Hepatocyte (in vitro differentiated cells): ENCODE data around the gene WNT5B. TPM values are rescaled to one million over a fixed set of nuclear protein-coding genes. Genes with fewer than 3 reads are reported as not detected.

Experiments used
- DNase-seq: peaks from one replicate; pipeline ENCODE4 v3.0.0-alpha.2; 2016; ENCODE audit warnings: low spot score
- H2AFZ ChIP-seq: fragments of 200-600 bp; sonication (generic); 2 replicates; pipeline ENCODE4 v1.6.0; 2016; ENCODE audit warnings: antibody characterized with exemption, mild to moderate bottlenecking
- H3K27ac ChIP-seq: fragments of 200-600 bp; sonication (generic); 2 replicates; pipeline ENCODE4 v1.5.1; 2016; ENCODE audit warnings: mild to moderate bottlenecking
- H3K27me3 ChIP-seq: fragments of 200-600 bp; sonication (generic); 2 replicates; pipeline ENCODE4 v1.6.1; 2016
- H3K36me3 ChIP-seq: fragments of 200-600 bp; sonication (generic); replicated peaks from 2 replicates; pipeline ENCODE4 v1.5.1; 2016; ENCODE audit warnings: low read depth; ENCODE audit not compliant: insufficient read depth
- H3K4me1 ChIP-seq: fragments of 200-600 bp; sonication (generic); 2 replicates; pipeline ENCODE4 v1.5.1; 2016; ENCODE audit warnings: mild to moderate bottlenecking, moderate library complexity; ENCODE audit not compliant: insufficient read depth
- H3K4me2 ChIP-seq: fragments of 200-600 bp; sonication (generic); 2 replicates; pipeline ENCODE4 v1.6.0; 2016
- H3K4me3 ChIP-seq: fragments of 200-600 bp; sonication (generic); 2 replicates; pipeline ENCODE4 v1.5.1; 2016; ENCODE audit warnings: mild to moderate bottlenecking
- H3K79me2 ChIP-seq: fragments of 200-600 bp; sonication (generic); 2 replicates; pipeline ENCODE4 v1.6.0; 2017; ENCODE audit warnings: mild to moderate bottlenecking
- H3K9me2 ChIP-seq: fragments of 200-600 bp; sonication (generic); replicated peaks from 2 replicates; pipeline ENCODE4 v1.6.0; 2017; ENCODE audit warnings: mild to moderate bottlenecking; ENCODE audit not compliant: insufficient read depth
- H3K9me3 ChIP-seq: fragments of 200-600 bp; sonication (generic); 2 replicates; pipeline ENCODE4 v1.5.1; 2016; ENCODE audit warnings: low read depth, mild to moderate bottlenecking
- H4K20me1 ChIP-seq: fragments of 200-600 bp; sonication (generic); 2 replicates; pipeline ENCODE4 v1.6.0; 2016; ENCODE audit warnings: mild to moderate bottlenecking; ENCODE audit not compliant: insufficient read depth, poor library complexity, severe bottlenecking
- CTCF ChIP-seq: fragments of 200-600 bp; sonication (generic); IDR thresholded peaks from 2 replicates; pipeline ENCODE4 v1.5.1; 2016; ENCODE audit warnings: antibody characterized with exemption, mild to moderate bottlenecking; ENCODE audit not compliant: poor library complexity
- EZH2 ChIP-seq: fragments of 200-600 bp; sonication (generic); IDR thresholded peaks from 2 replicates; pipeline ENCODE4 v1.6.1; 2016; ENCODE audit warnings: antibody characterized with exemption, mild to moderate bottlenecking, borderline replicate concordance
- EZH2phosphoT487 ChIP-seq: fragments of 200-600 bp; sonication (generic); IDR thresholded peaks from one replicate; pipeline ENCODE4 v1.6.1; 2018; ENCODE audit warnings: antibody characterized with exemption, mild to moderate bottlenecking, low read depth, moderate library complexity; ENCODE audit not compliant: unreplicated experiment, severe bottlenecking
- WGBS: methylation state at CpG from one replicate; pipeline ENCODE4 v1.1.6; 2016; ENCODE audit warnings: low lambda C conversion rate; ENCODE audit errors: missing lambda C conversion rate; 5-methylcytosine and 5-hydroxymethylcytosine counted together
- polyA plus RNA-seq: library from polyadenylated mRNA; unstranded; fragments of >200 nt; fragmentation: Nextera tagmentation; extraction: Ambion mirVana; gene quantifications from 2 replicates; pipeline ENCODE4 v1.2.1, GENCODE V29; 2016
- total RNA-seq: library from RNA; depleted of rRNA; stranded (reverse); fragments of >200 nt; gene quantifications from 2 replicates; pipeline ENCODE4 v1.2.3, GENCODE V29; 2014

The WNT5B gene
- total and polyA plus RNA-seq, 2 experiments from 2014 or later, result 16.6 to 35.3 TPM

- no peak overlapping the region for H3K27ac ChIP-seq
- no peak overlapping the region for H2AFZ ChIP-seq
- no peaks in the 10 kb centered on the region for H4K20me1 ChIP-seq
- no peaks in the 10 kb centered on the region for H3K79me2 ChIP-seq
- no peak overlapping the region for H3K4me2 ChIP-seq
- H3K4me1 ChIP-seq, result peaks cover 10% of the 10 kb centered on the region
- H3K27me3 ChIP-seq, result no peaks in the 10 kb centered on the region
- no peak overlapping the region for H3K4me3 ChIP-seq
- H3K36me3 ChIP-seq, result no peaks in the 10 kb centered on the region
- H3K9me3 ChIP-seq, result no peaks in the 10 kb centered on the region
- TF ChIP-seq EZH2phosphoT487 (no peak), CTCF (no peak), EZH2 (no peak)
- WGBS, result 92% methylated on average over 21 of the region's 21 CpGs
- DNase-seq, result no peak
- H3K9me2 ChIP-seq, result no peaks in the 10 kb centered on the region
These were observed 17.7 kb downstream of the WNT5B start for GRCh38 chr12:1646569-1647284.

GRCh38 chr12:1647285-1647669, 18.2 kb downstream of the WNT5B start:
- Histone ChIP-seq H3K79me2 (no peaks in the 10 kb centered on the region), H3K27me3 (no peaks in the 10 kb centered on the region), H2AFZ (no peak overlapping the region), H3K36me3 (no peaks in the 10 kb centered on the region), H4K20me1 (no peaks in the 10 kb centered on the region), H3K4me2 (no peak overlapping the region), H3K27ac (no peak overlapping the region), H3K4me1 (peaks cover 10% of the 10 kb centered on the region), H3K9me3 (no peaks in the 10 kb centered on the region), H3K9me2 (no peaks in the 10 kb centered on the region), H3K4me3 (no peak overlapping the region)
- DNase-seq, result no peak
- TF ChIP-seq CTCF (no peak), EZH2 (no peak), EZH2phosphoT487 (no peak)
- WGBS, result 97% methylated on average over 3 of the region's 3 CpGs

DNA sequence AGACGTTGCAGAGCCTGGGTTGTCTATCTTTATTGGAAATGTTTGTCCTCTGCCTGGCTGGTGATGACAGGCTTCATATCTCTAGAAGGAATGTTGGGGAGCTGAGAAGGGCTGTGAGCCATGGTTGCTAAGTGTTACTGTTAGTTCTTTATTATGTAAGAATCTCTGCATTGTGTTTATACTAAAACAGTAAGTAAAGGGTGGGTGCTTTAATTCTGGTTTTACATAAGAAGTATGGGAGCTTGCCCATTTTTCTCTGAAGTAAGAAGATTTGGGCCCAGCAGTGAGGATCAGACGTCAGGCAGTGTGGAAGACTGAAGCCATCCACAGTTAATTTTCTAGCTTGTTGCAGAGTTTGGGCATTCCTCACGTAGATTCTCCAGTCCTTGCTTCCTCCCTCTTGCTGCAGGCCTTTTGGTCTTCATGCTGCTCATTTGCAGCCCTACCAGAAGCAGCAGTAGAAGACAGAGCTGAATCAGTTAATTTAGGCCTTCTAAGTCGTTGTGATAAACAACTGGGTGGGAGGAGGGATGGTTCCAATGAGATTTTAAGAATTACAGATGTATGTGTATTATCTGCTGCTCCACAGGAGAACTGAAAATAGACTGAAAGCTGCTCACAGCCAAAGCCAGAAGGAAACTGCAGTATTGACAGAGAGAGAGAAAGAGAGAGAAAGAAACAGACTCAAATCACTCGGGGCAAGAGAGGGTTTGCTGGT, 21.4 kb downstream of the WNT5B start:
- WGBS, result 39% methylated on average over 5 of the region's 5 CpGs
- H3K36me3 ChIP-seq, result no peaks in the 10 kb centered on the region
- H3K9me2 ChIP-seq, result no peaks in the 10 kb centered on the region
- H3K27ac ChIP-seq, result no peak overlapping the region
- no peak for DNase-seq
- H2AFZ ChIP-seq, result no peak overlapping the region
- H3K4me3 ChIP-seq, result no peak overlapping the region
- H3K4me2 ChIP-seq, result no peak overlapping the region
- H3K9me3 ChIP-seq, result no peaks in the 10 kb centered on the region
- TF ChIP-seq EZH2phosphoT487 (no peak), EZH2 (no peak), CTCF (no peak)
- no peaks in the 10 kb centered on the region for H4K20me1 ChIP-seq
- no peaks in the 10 kb centered on the region for H3K27me3 ChIP-seq
- no peaks in the 10 kb centered on the region for H3K4me1 ChIP-seq
- H3K79me2 ChIP-seq, result no peaks in the 10 kb centered on the region
